WTC11 (cell line): Measurements from ENCODE around the gene ARHGAP10.

Source experiments
- CTCF ChIP-seq: fragments of 200-600 bp; IDR thresholded peaks from 2 replicates; pipeline ENCODE4 v1.8.0; 2022; ENCODE audit warnings: antibody characterized with exemption
- ETV6 ChIP-seq: sonication (generic); formaldehyde crosslinking; IDR thresholded peaks from 2 replicates; pipeline ENCODE4 v1.8.1; 2022; ENCODE audit warnings: mild to moderate bottlenecking, missing genetic modification reagents
- MAX ChIP-seq: sonication (generic); formaldehyde crosslinking; IDR thresholded peaks from 2 replicates; pipeline ENCODE4 v1.8.0; 2022; ENCODE audit warnings: mild to moderate bottlenecking, missing genetic modification reagents
- PRRX2 ChIP-seq: fragments of 250-450 bp; sonication (Bioruptor Pico); IDR thresholded peaks from 2 replicates; pipeline ENCODE4 v1.8.0; 2021; ENCODE audit warnings: mild to moderate bottlenecking
- TCF7 ChIP-seq: sonication (generic); formaldehyde crosslinking; IDR thresholded peaks from 2 replicates; pipeline ENCODE4 v1.8.0; 2022; ENCODE audit warnings: mild to moderate bottlenecking, low read depth, missing genetic modification reagents, moderate library complexity
- USF1 ChIP-seq: sonication (generic); formaldehyde crosslinking; IDR thresholded peaks from 2 replicates; pipeline ENCODE4 v1.8.0; 2022; ENCODE audit warnings: mild to moderate bottlenecking, missing genetic modification reagents

- no peak for TF ChIP-seq CTCF
- TF ChIP-seq ETV6 (CRISPR knock-in tag) = no peak
- no peak for TF ChIP-seq PRRX2 (CRISPR knock-in tag)
- no peak for TF ChIP-seq USF1 (CRISPR knock-in tag)
- no peak for TF ChIP-seq MAX (CRISPR knock-in tag)
- no peak for TF ChIP-seq TCF7 (CRISPR knock-in tag)
Observed at GRCh38 chr4:147786531-147786930, 54.6 kb downstream of the ARHGAP10 start.
